Neuronal stem cell (in vitro differentiated cells): ENCODE measurements around the gene PPP1R3F.

Source experiments
- DNase-seq: peaks from one replicate; pipeline ENCODE4 v3.0.0-alpha.2; 2013; ENCODE audit warnings: low spot score
- H2AFZ ChIP-seq: one replicate; pipeline ENCODE4 v1.6.1; 2013; ENCODE audit warnings: mild to moderate bottlenecking, low read length, inconsistent platforms
- H2AK5ac ChIP-seq: 2 replicates; pipeline ENCODE4 v1.6.1; 2013; ENCODE audit warnings: low read depth, mild to moderate bottlenecking, inconsistent platforms, low read length, moderate library complexity, mixed read lengths
- H2BK120ac ChIP-seq: 2 replicates; pipeline ENCODE4 v1.6.1; 2013; ENCODE audit warnings: low read depth, mild to moderate bottlenecking, inconsistent platforms, low read length, moderate library complexity, mixed read lengths
- H2BK12ac ChIP-seq: one replicate; pipeline ENCODE4 v1.6.1; 2013; ENCODE audit warnings: low read length, inconsistent platforms
- H2BK15ac ChIP-seq: 2 replicates; pipeline ENCODE4 v1.6.1; 2013; ENCODE audit warnings: mild to moderate bottlenecking, low read length, inconsistent platforms, mixed read lengths
- H2BK5ac ChIP-seq: one replicate; pipeline ENCODE4 v1.6.1; 2013; ENCODE audit warnings: inconsistent platforms, mild to moderate bottlenecking, low read length, moderate library complexity
- H3K14ac ChIP-seq: one replicate; pipeline ENCODE4 v1.6.1; 2013; ENCODE audit warnings: low read length, inconsistent platforms
- H3K18ac ChIP-seq: 2 replicates; pipeline ENCODE4 v1.6.1; 2013; ENCODE audit warnings: low read length, inconsistent platforms
- H3K23ac ChIP-seq: 2 replicates; pipeline ENCODE4 v1.6.1; 2013; ENCODE audit warnings: low read depth, mild to moderate bottlenecking, mixed read lengths, low read length, inconsistent platforms; ENCODE audit not compliant: poor library complexity
- H3K27ac ChIP-seq: replicated peaks from 3 replicates; pipeline ENCODE4 v1.5.1; 2013; ENCODE audit warnings: low read length, inconsistent platforms
- H3K27me3 ChIP-seq, 3 experiments: 2 replicates each; pipeline ENCODE4 v1.6.1; 2013; ENCODE audit warnings: low read length in 3 of 3, mild to moderate bottlenecking in 2 of 3, inconsistent platforms in 1 of 3, low read depth in 1 of 3, mixed read lengths in 1 of 3, moderate library complexity in 1 of 3; ENCODE audit not compliant: control insufficient read depth in 3 of 3, insufficient read depth in 3 of 3
- H3K36me3 ChIP-seq, 2 donors: replicated peaks in 1 of 2; 2 replicates each; pipeline ENCODE4 v1.6.1; 2013; ENCODE audit warnings: low read length in 2 of 2; ENCODE audit not compliant: control insufficient read depth in 2 of 2, insufficient read depth in 2 of 2
- H3K4ac ChIP-seq: 2 replicates; pipeline ENCODE4 v1.6.1; 2013; ENCODE audit warnings: inconsistent platforms, mild to moderate bottlenecking, low read length, moderate library complexity
- H3K4me1 ChIP-seq, 2 donors: 1 replicate in 1 of 2; 2 replicates in 1 of 2; pipeline ENCODE4 v1.6.1; 2013; ENCODE audit warnings: low read length in 2 of 2, low read depth in 1 of 2; ENCODE audit not compliant: control insufficient read depth in 2 of 2, insufficient read depth in 1 of 2
- H3K4me2 ChIP-seq: one replicate; pipeline ENCODE4 v1.6.1; 2013; ENCODE audit warnings: mild to moderate bottlenecking, low read length, inconsistent platforms; ENCODE audit not compliant: insufficient read depth, poor library complexity, severe bottlenecking
- H3K4me3 ChIP-seq, 2 donors: 2 replicates each; pipeline ENCODE4 v1.5.1; 2013; ENCODE audit warnings: low read length in 2 of 2, mild to moderate bottlenecking in 2 of 2, inconsistent platforms in 1 of 2, moderate library complexity in 1 of 2
- H3K79me1 ChIP-seq: one replicate; pipeline ENCODE4 v1.6.1; 2013; ENCODE audit warnings: low read depth, mild to moderate bottlenecking, inconsistent platforms, low read length, moderate library complexity
- H3K9ac ChIP-seq: one replicate; pipeline ENCODE4 v1.6.1; 2013; ENCODE audit warnings: mild to moderate bottlenecking, low read depth, low read length, inconsistent platforms; ENCODE audit not compliant: poor library complexity
- H3K9me3 ChIP-seq, 2 donors: replicated peaks in 1 of 2; 2 replicates each; pipeline versions ENCODE3 to v1.6.1; 2013; ENCODE audit warnings: low read length in 2 of 2, mild to moderate bottlenecking in 2 of 2, inconsistent platforms in 1 of 2, low read depth in 1 of 2, mixed read lengths in 1 of 2, moderate library complexity in 1 of 2; ENCODE audit not compliant: control insufficient read depth in 2 of 2, insufficient read depth in 1 of 2
- H4K8ac ChIP-seq: one replicate; pipeline ENCODE4 v1.6.1; 2013; ENCODE audit warnings: low read depth, mild to moderate bottlenecking, inconsistent platforms, low read length, moderate library complexity
- H4K91ac ChIP-seq: one replicate; pipeline ENCODE4 v1.6.1; 2013; ENCODE audit warnings: low read length, low read depth, mild to moderate bottlenecking, inconsistent platforms; ENCODE audit not compliant: poor library complexity
- WGBS, 2 donors: extraction: QIAGEN DNeasy Blood & Tissue Kit; methylation state at CpG; one replicate each; pipeline ENCODE4 v1.1.7; 2013; ENCODE audit warnings: missing lambda C conversion rate in 2 of 2, mixed read lengths in 1 of 2; ENCODE audit not compliant: insufficient read length in 2 of 2, insufficient replicate concordance in 1 of 2; ENCODE audit errors: extremely low coverage in 2 of 2; 5-methylcytosine and 5-hydroxymethylcytosine counted together

The PPP1R3F gene

DNA sequence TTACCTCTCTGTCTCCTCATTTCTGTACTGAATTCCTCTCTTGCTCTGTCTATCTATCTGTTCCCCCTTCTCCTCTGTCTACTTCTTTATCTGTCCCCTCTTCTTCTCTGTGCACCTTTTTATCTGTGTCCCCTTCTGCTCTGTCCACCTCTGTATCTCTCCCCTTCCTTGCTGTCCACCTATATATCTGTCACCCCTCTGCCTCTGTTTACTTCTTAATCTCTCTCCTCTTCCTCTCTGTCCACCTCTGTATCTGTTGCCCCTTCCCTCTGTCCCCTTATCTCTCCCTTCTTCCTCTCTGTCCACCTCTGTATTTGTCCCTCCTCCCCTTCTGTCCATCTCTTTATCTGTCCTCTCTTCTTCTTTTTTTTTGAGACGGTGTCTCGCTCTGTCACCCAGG lies 25.4 kb upstream of the PPP1R3F start:
- Histone ChIP-seq H2BK5ac (no peak overlapping the region), H3K4ac (no peak overlapping the region), H2AK5ac (no peak overlapping the region), H3K27ac (no peak overlapping the region), H3K9ac (no peak overlapping the region), H3K18ac (no peak overlapping the region), H2BK12ac (no peak overlapping the region), H3K14ac (no peak overlapping the region), H3K27me3 (no peaks in the 10 kb centered on the region), H3K79me1 (no peaks in the 10 kb centered on the region), H3K4me3 (no peak overlapping the region), H3K23ac (no peak overlapping the region), H2BK120ac (no peak overlapping the region), H4K8ac (no peak overlapping the region), H3K4me1 (no peaks in the 10 kb centered on the region), H3K9me3 (no peaks in the 10 kb centered on the region), H3K4me2 (no peak overlapping the region), H3K36me3 (peaks cover 0 to 20% of the 10 kb centered on the region in 2 donors), H4K91ac (no peak overlapping the region), H2AFZ (no peak overlapping the region), H2BK15ac (no peak overlapping the region)
- no peak for DNase-seq
- no CpG with 5 or more reads among the region's 2 CpGs for WGBS, 2 donors

DNA sequence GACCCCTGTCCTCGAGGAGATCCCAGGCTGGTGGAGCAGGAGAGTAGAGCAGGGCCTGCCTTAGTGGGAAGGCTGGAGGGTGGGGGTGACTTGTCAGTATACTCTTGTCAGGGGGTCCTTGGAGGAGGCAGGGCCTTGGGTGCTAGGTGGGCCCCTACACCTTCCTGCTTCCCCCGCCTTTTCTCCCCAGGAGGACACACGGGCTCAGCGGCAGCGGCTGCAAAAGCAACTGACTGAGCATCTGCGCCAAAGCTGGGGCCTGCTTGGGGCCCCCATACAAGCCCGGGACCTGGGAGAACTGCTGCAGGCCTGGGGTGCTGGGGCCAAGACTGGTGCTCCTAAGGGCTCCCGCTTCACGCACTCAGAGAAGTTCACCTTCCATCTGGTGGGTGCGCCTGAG lies 23.1 kb upstream of the PPP1R3F start:
- Histone ChIP-seq H4K8ac (no peak overlapping the region), H3K27ac (no peak overlapping the region), H2AK5ac (no peak overlapping the region), H3K9ac (no peak overlapping the region), H4K91ac (no peak overlapping the region), H3K14ac (no peak overlapping the region), H3K9me3 (no peaks in the 10 kb centered on the region), H3K79me1 (no peaks in the 10 kb centered on the region), H2BK5ac (no peak overlapping the region), H3K4me2 (no peak overlapping the region), H2BK120ac (no peak overlapping the region), H3K36me3 (peaks cover 0 to 20% of the 10 kb centered on the region in 2 donors), H3K4ac (no peak overlapping the region), H3K4me1 (no peaks in the 10 kb centered on the region), H3K18ac (no peak overlapping the region), H2BK12ac (no peak overlapping the region), H3K23ac (no peak overlapping the region), H3K4me3 (no peak overlapping the region), H2BK15ac (no peak overlapping the region), H2AFZ (no peak overlapping the region), H3K27me3 (peaks cover 0 to 3% (median 0%) of the 10 kb centered on the region in 3 experiments)
- no CpG with 5 or more reads among the region's 10 CpGs for WGBS, 2 donors
- DNase-seq, result no peak

GRCh38 chrX:49247346-49247745 lies 22.2 kb upstream of the PPP1R3F start:
- Histone ChIP-seq H2BK12ac (no peak overlapping the region), H3K9ac (peak overlapping the region; percentile 4), H3K27ac (no peak overlapping the region), H3K9me3 (no peaks in the 10 kb centered on the region), H3K4me2 (no peak overlapping the region), H2BK120ac (no peak overlapping the region), H3K79me1 (no peaks in the 10 kb centered on the region), H3K27me3 (peaks cover 0 to 3% (median 0%) of the 10 kb centered on the region in 3 experiments), H3K18ac (no peak overlapping the region), H2AFZ (no peak overlapping the region), H3K4me3 (no peak overlapping the region), H4K91ac (no peak overlapping the region), H2AK5ac (no peak overlapping the region), H3K4me1 (no peaks in the 10 kb centered on the region), H4K8ac (no peak overlapping the region), H3K14ac (no peak overlapping the region), H2BK15ac (no peak overlapping the region), H3K36me3 (peaks cover 0 to 20% of the 10 kb centered on the region in 2 donors), H3K4ac (no peak overlapping the region), H3K23ac (no peak overlapping the region), H2BK5ac (no peak overlapping the region)
- WGBS, 2 donors, result no CpG with 5 or more reads among the region's 11 CpGs
- no peak for DNase-seq

GRCh38 chrX:49247916-49248811 lies 21.4 kb upstream of the PPP1R3F start:
- Histone ChIP-seq H4K91ac (no peak overlapping the region), H3K23ac (no peak overlapping the region), H3K4ac (no peak overlapping the region), H3K18ac (no peak overlapping the region), H3K9me3 (no peaks in the 10 kb centered on the region), H3K36me3 (peaks cover 0 to 13% of the 10 kb centered on the region in 2 donors), H2BK12ac (no peak overlapping the region), H2AFZ (no peak overlapping the region), H4K8ac (no peak overlapping the region), H2BK15ac (no peak overlapping the region), H3K4me1 (no peaks in the 10 kb centered on the region), H2BK5ac (no peak overlapping the region), H3K27me3 (peaks cover 0 to 3% (median 0%) of the 10 kb centered on the region in 3 experiments), H3K4me2 (no peak overlapping the region), H3K9ac (no peak overlapping the region), H3K14ac (no peak overlapping the region), H3K4me3 (no peak overlapping the region), H2AK5ac (no peak overlapping the region), H3K27ac (no peak overlapping the region), H3K79me1 (no peaks in the 10 kb centered on the region), H2BK120ac (no peak overlapping the region)
- DNase-seq, result no peak
- no CpG with 5 or more reads among the region's 28 CpGs for WGBS, 2 donors
